HG03432 (cell line): Measurements from ENCODE around the gene NRXN3.

Experiments used
- ATAC-seq: cut with Tn5 transposase; IDR thresholded peaks from one replicate; pipeline ENCODE4 v1.9.1; 2021; ENCODE audit warnings: mild to moderate bottlenecking, moderate library complexity; ENCODE audit not compliant: unreplicated experiment

NRXN3 gene

GRCh38 chr14:78173346-78174035 lies 3.3 kb downstream of the NRXN3 start:
- no peak for ATAC-seq

GRCh38 chr14:78175412-78175811 lies 5.2 kb downstream of the NRXN3 start:
- ATAC-seq, result no peak

GRCh38 chr14:78178071-78178470 lies 7.9 kb downstream of the NRXN3 start:
- no peak for ATAC-seq

- no peak for ATAC-seq
These were observed 8.8 kb downstream of the NRXN3 start for GRCh38 chr14:78178971-78179370.

- ATAC-seq, result no peak
These were observed 11.1 kb downstream of the NRXN3 start for GRCh38 chr14:78181270-78181669.

GRCh38 chr14:78182722-78183121 lies 12.5 kb downstream of the NRXN3 start:
- no peak for ATAC-seq

- no peak for ATAC-seq
These were observed 14.0 kb downstream of the NRXN3 start for GRCh38 chr14:78184157-78184556.

- ATAC-seq, result no peak
These were observed 16.1 kb downstream of the NRXN3 start for GRCh38 chr14:78186277-78186676.

GRCh38 chr14:78188882-78189281 lies 18.7 kb downstream of the NRXN3 start:
- no peak for ATAC-seq

- ATAC-seq, result no peak
These were observed 25.3 kb downstream of the NRXN3 start for GRCh38 chr14:78195431-78195830.

GRCh38 chr14:78196323-78196722 lies 26.1 kb downstream of the NRXN3 start:
- no peak for ATAC-seq

GRCh38 chr14:78197051-78197450 lies 26.9 kb downstream of the NRXN3 start:
- ATAC-seq, result no peak

- peak; percentile 56 for ATAC-seq
These were observed 32.0 kb downstream of the NRXN3 start for GRCh38 chr14:78202163-78202562.

GRCh38 chr14:78202976-78203375 lies 32.8 kb downstream of the NRXN3 start:
- no peak for ATAC-seq

GRCh38 chr14:78207414-78207813 lies 37.2 kb downstream of the NRXN3 start:
- no peak for ATAC-seq

- no peak for ATAC-seq
These were observed 50.1 kb downstream of the NRXN3 start for GRCh38 chr14:78220273-78220672.

- no peak for ATAC-seq
These were observed 52.6 kb downstream of the NRXN3 start for GRCh38 chr14:78222746-78223145.

- no peak for ATAC-seq
These were observed 57.3 kb downstream of the NRXN3 start for GRCh38 chr14:78227248-78228077.

- no peak for ATAC-seq
These were observed 58.6 kb downstream of the NRXN3 start for GRCh38 chr14:78228702-78229327.

- ATAC-seq, result no peak
These were observed 62.2 kb downstream of the NRXN3 start for GRCh38 chr14:78232231-78233000.

GRCh38 chr14:78238141-78238540 lies 68.0 kb downstream of the NRXN3 start:
- no peak for ATAC-seq
